Measurements from ENCODE around the gene ABHD1.

GRCh38 chr2:27155069-27155520 lies 31.5 kb downstream of the ABHD1 start:
- TF ChIP-seq EZH2 (IDR thresholded peaks at IDR 0.05; ENCODE audit: low read length) (no peak), CTCF (optimal IDR thresholded peaks at IDR 0.05 in 1 of 3, IDR thresholded peaks at IDR 0.05 in 1 of 3, conservative IDR thresholded peaks at IDR 0.05 in 1 of 3; ENCODE audit: extremely low read depth in 1 of 3, insufficient read depth in 2 of 3, low read length in 3 of 3) (no peak)
